ENCODE measurements around the gene DNASE1L2.

Gene DNASE1L2

GRCh38 chr16:2226245-2226793 is 9.9 kb upstream of the DNASE1L2 start:
- ATAC-seq (replicated peaks): no peak
- Mint-ChIP-seq H3K27ac (no peak overlapping the region), H3K9me3 (no peaks in the 10 kb centered on the region), H3K4me1 (peaks cover 10 to 27% of the 10 kb centered on the region in 2 donors), H3K27me3 (no peaks in the 10 kb centered on the region), H3K36me3 (peaks cover 18% of the 10 kb centered on the region in 2 donors), H3K4me3 (peak overlapping the region in 1 of 2 donors; percentile 4)
- DNase-seq: no peak

GRCh38 chr16:2226918-2227317 is 9.3 kb upstream of the DNASE1L2 start:
- H3K36me3 Mint-ChIP-seq: peaks cover 19 to 20% of the 10 kb centered on the region in 2 donors
- H3K9me3 Mint-ChIP-seq: no peaks in the 10 kb centered on the region
- H3K27ac Mint-ChIP-seq: no peak overlapping the region
- no peak overlapping the region for H3K4me3 Mint-ChIP-seq
- no peak for DNase-seq
- H3K27me3 Mint-ChIP-seq: no peaks in the 10 kb centered on the region
- no peak for ATAC-seq (replicated peaks)
- H3K4me1 Mint-ChIP-seq: peaks cover 10 to 27% of the 10 kb centered on the region in 2 donors

GRCh38 chr16:2228161-2228824 is 8.0 kb upstream of the DNASE1L2 start:
- Mint-ChIP-seq H3K36me3 (peaks cover 20 to 22% of the 10 kb centered on the region in 2 donors), H3K27ac (no peak overlapping the region), H3K27me3 (no peaks in the 10 kb centered on the region), H3K4me3 (no peak overlapping the region), H3K4me1 (peaks cover 7 to 27% of the 10 kb centered on the region in 2 donors), H3K9me3 (no peaks in the 10 kb centered on the region)
- no peak for DNase-seq
- ATAC-seq (replicated peaks): no peak

GRCh38 chr16:2229091-2229490 is 7.2 kb upstream of the DNASE1L2 start:
- no peaks in the 10 kb centered on the region for H3K27me3 Mint-ChIP-seq
- DNase-seq (no peak), ATAC-seq (replicated peaks) (no peak)
- no peaks in the 10 kb centered on the region for H3K9me3 Mint-ChIP-seq
- peaks cover 25 to 27% of the 10 kb centered on the region in 2 donors for H3K36me3 Mint-ChIP-seq
- no peak overlapping the region for H3K4me3 Mint-ChIP-seq
- H3K4me1 Mint-ChIP-seq: peaks cover 7 to 25% of the 10 kb centered on the region in 2 donors
- H3K27ac Mint-ChIP-seq: no peak overlapping the region

GRCh38 chr16:2229632-2230250 is 6.5 kb upstream of the DNASE1L2 start:
- no peak for ATAC-seq (replicated peaks)
- H3K4me3 Mint-ChIP-seq: peak overlapping the region in 1 of 2 donors; percentile 19
- H3K36me3 Mint-ChIP-seq: peaks cover 30 to 33% of the 10 kb centered on the region in 2 donors
- H3K27ac Mint-ChIP-seq: no peak overlapping the region
- DNase-seq: no peak
- peaks cover 3 to 19% of the 10 kb centered on the region in 2 donors for H3K4me1 Mint-ChIP-seq
- H3K27me3 Mint-ChIP-seq: no peaks in the 10 kb centered on the region
- no peaks in the 10 kb centered on the region for H3K9me3 Mint-ChIP-seq

- DNase-seq (no peak), ATAC-seq (replicated peaks) (no peak)
- peaks cover 3 to 14% of the 10 kb centered on the region in 2 donors for H3K4me1 Mint-ChIP-seq
- H3K36me3 Mint-ChIP-seq: peaks cover 35 to 39% of the 10 kb centered on the region in 2 donors
- H3K27me3 Mint-ChIP-seq: no peaks in the 10 kb centered on the region
- no peaks in the 10 kb centered on the region for H3K9me3 Mint-ChIP-seq
- H3K27ac Mint-ChIP-seq: no peak overlapping the region
- H3K4me3 Mint-ChIP-seq: no peak overlapping the region
These were observed 5.9 kb upstream of the DNASE1L2 start for GRCh38 chr16:2230376-2230775.

GRCh38 chr16:2231016-2231931 is 5.0 kb upstream of the DNASE1L2 start:
- Mint-ChIP-seq H3K27ac (no peak overlapping the region), H3K36me3 (peaks cover 36 to 45% of the 10 kb centered on the region in 2 donors)

GRCh38 chr16:2232094-2232990 is 3.9 kb upstream of the DNASE1L2 start:
- peaks cover 0 to 10% of the 10 kb centered on the region in 2 donors for H3K4me1 Mint-ChIP-seq
- H3K36me3 Mint-ChIP-seq: peaks cover 34 to 45% of the 10 kb centered on the region in 2 donors

More at GRCh38 chr16:2231016-2231931, 5.0 kb upstream of the DNASE1L2 start:
- H3K9me3 Mint-ChIP-seq: no peaks in the 10 kb centered on the region
- peaks cover 3 to 15% of the 10 kb centered on the region in 2 donors for H3K4me1 Mint-ChIP-seq
- no peak for ATAC-seq (replicated peaks)
- no peak overlapping the region for H3K4me3 Mint-ChIP-seq
- DNase-seq: no peak
- H3K27me3 Mint-ChIP-seq: no peaks in the 10 kb centered on the region

GRCh38 chr16:2233046-2233775 is 3.0 kb upstream of the DNASE1L2 start:
- H3K27ac Mint-ChIP-seq: no peak overlapping the region
- no peaks in the 10 kb centered on the region for H3K27me3 Mint-ChIP-seq
- no peaks in the 10 kb centered on the region for H3K9me3 Mint-ChIP-seq
- H3K36me3 Mint-ChIP-seq: peaks cover 34 to 45% of the 10 kb centered on the region in 2 donors
- no peak for DNase-seq
- H3K4me1 Mint-ChIP-seq: peaks cover 0 to 10% of the 10 kb centered on the region in 2 donors
- H3K4me3 Mint-ChIP-seq: no peak overlapping the region
- ATAC-seq (replicated peaks): no peak

More at GRCh38 chr16:2232094-2232990, 3.9 kb upstream of the DNASE1L2 start:
- Mint-ChIP-seq H3K9me3 (no peaks in the 10 kb centered on the region), H3K27ac (no peak overlapping the region), H3K27me3 (no peaks in the 10 kb centered on the region), H3K4me3 (no peak overlapping the region)
- DNase-seq (no peak), ATAC-seq (replicated peaks) (no peak)

GRCh38 chr16:2233872-2234812 is 2.1 kb upstream of the DNASE1L2 start:
- Mint-ChIP-seq H3K9me3 (no peaks in the 10 kb centered on the region), H3K27me3 (no peaks in the 10 kb centered on the region), H3K4me1 (peaks cover 0 to 10% of the 10 kb centered on the region in 2 donors), H3K4me3 (peak overlapping the region in 1 of 2 donors; percentile 21), H3K36me3 (peaks cover 32 to 41% of the 10 kb centered on the region in 2 donors), H3K27ac (peak overlapping the region; percentile 87)
- ATAC-seq (replicated peaks): no peak
- no peak for DNase-seq

GRCh38 chr16:2234813-2235170 is 1.5 kb upstream of the DNASE1L2 start:
- Mint-ChIP-seq H3K36me3 (peaks cover 30 to 38% of the 10 kb centered on the region in 2 donors), H3K27ac (no peak overlapping the region)

GRCh38 chr16:2235234-2235651 is 1.0 kb upstream of the DNASE1L2 start:
- Mint-ChIP-seq H3K36me3 (peaks cover 27 to 34% of the 10 kb centered on the region in 2 donors), H3K4me3 (no peak overlapping the region)

More at GRCh38 chr16:2234813-2235170, 1.5 kb upstream of the DNASE1L2 start:
- H3K9me3 Mint-ChIP-seq: no peaks in the 10 kb centered on the region
- ATAC-seq (replicated peaks) (no peak), DNase-seq (no peak)
- no peaks in the 10 kb centered on the region for H3K27me3 Mint-ChIP-seq
- no peak overlapping the region for H3K4me3 Mint-ChIP-seq
- peaks cover 0 to 10% of the 10 kb centered on the region in 2 donors for H3K4me1 Mint-ChIP-seq

More at GRCh38 chr16:2235234-2235651, 1.0 kb upstream of the DNASE1L2 start:
- peaks cover 0 to 10% of the 10 kb centered on the region in 2 donors for H3K4me1 Mint-ChIP-seq
- no peak for ATAC-seq (replicated peaks)
- no peak overlapping the region for H3K27ac Mint-ChIP-seq
- no peaks in the 10 kb centered on the region for H3K27me3 Mint-ChIP-seq
- DNase-seq: no peak
- no peaks in the 10 kb centered on the region for H3K9me3 Mint-ChIP-seq

Data from stimulated activated naive B cell treated with anti-CD40 and anti-IgM and Interleukin-4, amounts not matched to agents 10 μg/mL and 1 μg/mL and 100 μg/mL, for 72 hours (primary cell).